Fibroblast of pulmonary artery (primary cell): ENCODE data around the gene SIRT7.

Source experiments
- DNase-seq: peaks from one replicate; pipeline ENCODE4 v3.0.0-alpha.2; 2010; ENCODE audit warnings: low read depth
- H3K4me3 ChIP-seq: replicated peaks from 2 replicates; pipeline ENCODE4 v1.5.1; 2011; ENCODE audit warnings: low read depth, mild to moderate bottlenecking, control low read depth, low read length, moderate library complexity
- TF ChIP-seq, protein P1 (sequence below): IDR thresholded peaks from 2 replicates; pipeline ENCODE4 v1.5.1; 2011; ENCODE audit warnings: mild to moderate bottlenecking, control low read depth, low read length, inconsistent platforms; ENCODE audit errors: missing control alignments

The SIRT7 gene

DNA sequence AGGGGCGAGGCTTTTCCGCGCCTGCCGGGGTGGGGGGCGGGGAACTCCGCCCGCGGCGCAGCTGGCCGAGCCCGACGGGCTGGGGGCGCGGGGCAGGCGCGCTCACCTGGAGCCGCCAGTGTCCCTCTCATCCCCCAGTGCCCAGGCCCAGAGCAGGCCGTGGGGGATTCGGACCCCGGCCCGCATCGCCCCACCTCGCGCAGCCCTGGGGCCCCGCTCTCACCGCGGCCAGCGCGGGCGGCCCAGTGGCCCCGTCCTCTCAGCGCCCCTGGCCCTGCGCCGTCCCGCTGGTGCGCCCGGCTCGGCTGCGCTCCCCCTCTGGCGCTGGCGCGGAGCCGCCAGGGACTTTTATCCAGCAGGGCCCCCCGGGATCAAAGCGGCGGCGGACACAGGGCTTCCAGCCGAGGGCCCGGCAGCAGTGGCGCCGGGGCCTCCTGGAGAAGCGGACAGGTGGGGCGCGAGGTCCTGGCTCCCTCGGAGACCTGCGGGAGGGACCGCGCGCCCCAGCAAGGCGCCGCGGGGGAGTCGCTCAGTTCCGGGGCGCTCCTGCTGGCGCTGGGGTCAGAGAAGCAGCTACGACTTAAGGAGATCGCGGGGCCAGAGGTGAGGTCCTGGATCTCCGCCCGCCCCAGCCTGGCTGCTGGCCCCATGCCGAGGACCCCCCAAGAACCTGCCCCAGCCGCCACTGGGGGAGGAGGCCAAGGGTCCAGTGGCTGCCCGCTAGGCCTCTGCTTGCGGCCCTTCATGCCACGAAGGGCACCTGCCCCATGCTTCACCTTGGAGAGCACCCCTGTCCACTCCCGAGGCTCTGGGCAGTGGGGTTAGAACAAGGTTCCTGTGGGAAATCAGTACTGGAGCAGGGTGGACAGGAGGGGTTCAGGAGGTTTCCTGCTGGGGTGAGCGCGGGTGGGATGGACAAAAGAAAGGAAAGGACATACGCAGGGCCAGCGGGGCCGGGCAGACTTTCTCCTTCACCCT, 43.8 kb upstream of the SIRT7 start:
- no peak overlapping the region for H3K4me3 ChIP-seq
- no peak for DNase-seq
- TF ChIP-seq, protein P1, sequence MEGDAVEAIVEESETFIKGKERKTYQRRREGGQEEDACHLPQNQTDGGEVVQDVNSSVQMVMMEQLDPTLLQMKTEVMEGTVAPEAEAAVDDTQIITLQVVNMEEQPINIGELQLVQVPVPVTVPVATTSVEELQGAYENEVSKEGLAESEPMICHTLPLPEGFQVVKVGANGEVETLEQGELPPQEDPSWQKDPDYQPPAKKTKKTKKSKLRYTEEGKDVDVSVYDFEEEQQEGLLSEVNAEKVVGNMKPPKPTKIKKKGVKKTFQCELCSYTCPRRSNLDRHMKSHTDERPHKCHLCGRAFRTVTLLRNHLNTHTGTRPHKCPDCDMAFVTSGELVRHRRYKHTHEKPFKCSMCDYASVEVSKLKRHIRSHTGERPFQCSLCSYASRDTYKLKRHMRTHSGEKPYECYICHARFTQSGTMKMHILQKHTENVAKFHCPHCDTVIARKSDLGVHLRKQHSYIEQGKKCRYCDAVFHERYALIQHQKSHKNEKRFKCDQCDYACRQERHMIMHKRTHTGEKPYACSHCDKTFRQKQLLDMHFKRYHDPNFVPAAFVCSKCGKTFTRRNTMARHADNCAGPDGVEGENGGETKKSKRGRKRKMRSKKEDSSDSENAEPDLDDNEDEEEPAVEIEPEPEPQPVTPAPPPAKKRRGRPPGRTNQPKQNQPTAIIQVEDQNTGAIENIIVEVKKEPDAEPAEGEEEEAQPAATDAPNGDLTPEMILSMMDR: no peak

DNA sequence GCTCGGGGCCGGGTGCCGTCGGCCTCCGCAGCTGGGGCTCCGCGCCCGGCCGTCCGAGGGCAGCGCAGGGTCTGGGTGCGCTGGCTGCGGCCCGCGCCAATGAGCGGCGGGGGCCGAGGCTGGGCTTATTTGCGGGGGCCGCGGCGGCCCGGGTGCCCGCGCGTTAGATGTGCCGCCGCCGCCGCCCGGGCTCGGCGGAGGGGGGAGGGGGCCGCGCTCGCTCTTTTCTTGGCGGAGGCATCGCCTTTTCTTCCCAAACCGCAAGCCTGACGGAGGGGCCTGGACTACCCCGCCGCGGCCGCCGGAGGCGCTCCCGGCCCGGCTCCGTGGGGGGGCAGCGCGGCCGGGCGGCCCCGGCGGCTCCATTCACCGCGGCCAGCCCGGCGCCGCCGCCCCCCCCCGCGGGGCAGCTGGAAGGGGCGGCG, 43.1 kb upstream of the SIRT7 start, which contains the start of gene NOTUM:
Gene NOTUM, minus strand, starts transcription at position 101 of the 425 bp plus-strand sequence. CDS start 278 bp downstream, outside the sequence.
- TF ChIP-seq, protein P1: no peak
- peak; percentile 22 for DNase-seq
- H3K4me3 ChIP-seq: no peak within 1 kb of the TSS

DNA sequence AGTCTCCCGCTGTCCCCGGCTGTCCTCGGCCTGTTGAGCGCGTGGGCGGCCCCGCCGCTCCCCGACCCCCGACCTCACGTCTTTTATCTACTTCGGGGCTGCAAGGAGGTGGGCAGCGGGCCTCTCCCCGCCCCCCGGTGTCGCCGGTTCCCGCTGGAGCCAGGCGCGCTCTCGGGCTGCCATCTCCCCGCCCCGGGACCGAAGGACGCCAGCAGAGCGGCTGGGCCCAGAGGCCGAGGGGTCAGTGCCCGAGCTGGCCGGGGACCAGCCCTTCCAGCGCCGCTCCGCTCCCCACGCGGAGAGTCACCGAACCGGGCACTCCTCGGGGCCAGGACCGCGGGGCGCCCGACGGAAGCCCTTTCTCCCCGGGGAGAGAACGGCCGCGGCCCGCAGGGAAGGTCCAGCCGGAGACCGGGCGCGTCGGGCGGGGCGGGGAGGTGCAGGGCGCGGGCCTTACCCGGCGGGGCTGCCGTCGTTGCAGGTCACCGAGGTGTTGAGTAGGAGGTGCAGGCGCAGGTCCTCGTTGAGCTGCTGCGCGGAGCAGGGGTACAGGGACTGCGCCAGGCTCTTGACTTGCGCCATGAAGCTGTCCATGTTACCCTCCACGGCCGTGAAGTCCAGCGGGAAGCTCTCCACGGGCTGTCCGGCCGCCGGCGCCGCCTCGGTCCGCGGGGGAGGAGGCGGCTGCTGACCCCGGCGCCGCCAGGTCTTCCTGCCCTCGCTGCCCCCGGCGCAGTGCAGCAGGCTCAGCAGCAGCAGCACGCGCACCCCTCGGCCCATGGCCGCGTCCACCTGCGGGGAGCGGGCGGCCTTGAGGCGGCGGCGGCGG, 42.4 kb upstream of the SIRT7 start:
- no peak for DNase-seq
- no peak overlapping the region for H3K4me3 ChIP-seq
- TF ChIP-seq, protein P1: no peak

DNA sequence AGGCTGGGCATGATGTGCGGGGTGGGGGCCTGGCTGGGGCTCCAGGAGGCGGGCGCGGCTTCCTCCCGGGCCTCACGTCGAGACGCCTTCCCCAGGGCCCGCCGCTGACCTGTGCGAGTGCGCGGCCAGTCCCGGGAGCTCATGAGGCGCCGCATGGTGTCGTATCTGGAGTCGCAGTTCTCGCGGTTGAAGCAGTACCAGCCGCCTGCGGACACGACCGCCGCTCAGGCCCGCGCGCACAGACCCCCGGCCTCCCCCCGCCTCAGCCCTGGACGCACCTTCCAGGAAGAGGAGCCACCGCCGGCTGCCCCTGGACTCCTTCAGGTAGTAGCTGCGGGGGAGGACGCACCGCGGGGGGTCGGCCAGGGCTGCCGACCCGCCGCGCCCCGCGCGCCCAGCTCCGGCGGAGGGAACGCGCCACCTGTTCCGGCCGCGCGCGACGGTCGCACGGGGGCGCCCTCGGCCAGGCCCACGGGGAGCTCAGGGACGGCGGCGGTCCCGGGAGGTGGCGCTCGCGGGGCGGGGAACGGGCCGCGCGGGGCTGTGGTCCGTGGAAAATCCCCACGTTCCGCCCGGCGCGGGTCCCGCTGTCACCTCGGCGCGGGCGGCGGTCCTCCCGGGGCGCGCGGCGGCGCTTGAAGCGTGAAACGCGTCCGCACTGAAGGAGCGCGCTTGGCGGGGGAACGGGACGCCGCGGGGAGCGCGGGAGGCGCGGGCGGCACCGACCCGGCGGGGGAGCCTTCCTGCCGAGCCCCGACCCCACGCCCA, 41.6 kb upstream of the SIRT7 start:
- no peak overlapping the region for H3K4me3 ChIP-seq
- DNase-seq: peak; percentile 36
- TF ChIP-seq, protein P1: peak; percentile 13

DNA sequence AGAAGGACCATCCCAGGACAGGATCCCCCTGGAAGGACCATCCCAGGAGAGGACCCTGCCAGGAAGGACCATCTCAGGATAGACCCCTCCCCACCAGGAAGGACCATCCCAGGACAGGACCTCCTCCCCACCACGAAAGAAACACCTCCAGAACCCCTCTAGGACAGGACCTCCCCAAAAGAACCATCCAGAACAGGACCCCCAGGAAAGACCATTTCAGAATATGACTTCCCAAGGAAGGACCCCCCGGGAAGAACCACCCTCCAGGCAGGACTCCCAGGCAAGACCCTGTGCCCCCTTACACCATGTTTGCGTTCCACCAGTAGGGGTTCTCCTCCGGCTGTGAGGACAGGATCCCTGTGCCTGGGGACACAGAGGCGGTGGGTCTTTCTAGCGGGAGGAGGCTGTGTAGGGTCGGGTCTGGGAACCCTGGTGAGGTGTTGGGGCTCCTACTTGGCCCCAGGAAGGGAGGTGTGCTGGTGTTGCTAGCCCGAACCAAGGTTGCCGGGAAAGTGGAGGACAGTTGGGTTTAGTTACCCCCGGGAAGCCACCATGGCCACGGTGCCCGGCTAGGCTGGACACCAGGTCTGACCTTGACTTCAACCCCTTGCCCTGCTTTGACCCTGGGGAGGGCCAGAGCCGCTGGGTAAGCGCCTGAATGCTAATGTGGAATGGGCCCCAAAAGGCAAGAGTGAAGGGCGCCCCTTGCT, 40.8 kb upstream of the SIRT7 start:
- no peak for DNase-seq
- TF ChIP-seq, protein P1: no peak
- no peak overlapping the region for H3K4me3 ChIP-seq
